Heart left ventricle (tissue), 16 donors: ENCODE data around the gene MGAT4A. TPM values are rescaled to one million over a fixed set of nuclear protein-coding genes. Genes with fewer than 3 reads are reported as not detected.

ENCODE experiments used
- ATAC-seq, 4 donors: fragments of 200-7000 bp; cut with Tn5 transposase; one replicate each; pipeline ENCODE4 v1.9.1; 2020 to 2022; ENCODE audit warnings: moderate library complexity in 4 of 4, mild to moderate bottlenecking in 3 of 4, moderate number of reproducible peaks in 1 of 4
- DNase-seq, 5 donors: peaks; one replicate each; pipeline ENCODE4 v3.0.0-alpha.2; 2020
- H3K27ac ChIP-seq, 12 donors: fragments of 200-600 bp; sonication (generic) in 4 of 12; one replicate each; pipeline versions ENCODE4 v1.5.0 to v1.8.0; 2016 to 2022; ENCODE audit warnings: mild to moderate bottlenecking in 2 of 12
- H3K27me3 ChIP-seq, 9 donors: fragments of 200-600 bp; sonication (generic) in 2 of 9; one replicate each; pipeline versions ENCODE4 v1.5.1 to v1.8.0; 2016 to 2022; ENCODE audit warnings: mild to moderate bottlenecking in 3 of 9
- H3K36me3 ChIP-seq, 9 donors: fragments of 200-600 bp; sonication (generic) in 2 of 9; one replicate each; pipeline versions ENCODE4 v1.5.0 to v1.8.0; 2018 to 2022; ENCODE audit warnings: mild to moderate bottlenecking in 2 of 9
- H3K4me1 ChIP-seq, 12 donors: fragments of 200-600 bp; sonication (generic) in 4 of 12; one replicate each; pipeline versions ENCODE4 v1.5.0 to v1.8.0; 2016 to 2022; ENCODE audit warnings: mild to moderate bottlenecking in 3 of 12
- H3K4me3 ChIP-seq, 12 donors: fragments of 200-600 bp; sonication (generic) in 4 of 12; one replicate each; pipeline versions ENCODE4 v1.5.0 to v1.8.0; 2017 to 2022; ENCODE audit warnings: mild to moderate bottlenecking in 9 of 12, moderate library complexity in 4 of 12
- H3K9me3 ChIP-seq, 12 donors: fragments of 200-600 bp; sonication (generic) in 4 of 12; one replicate each; pipeline versions ENCODE4 v1.5.0 to v1.8.0; 2016 to 2022; ENCODE audit warnings: mild to moderate bottlenecking in 1 of 12
- CTCF ChIP-seq, 12 donors: fragments of 200-600 bp; sonication (generic) in 4 of 12; IDR thresholded peaks; one replicate each; pipeline versions ENCODE4 v1.5.0 to v1.8.0; 2018 to 2022; ENCODE audit warnings: antibody characterized with exemption in 12 of 12, mild to moderate bottlenecking in 5 of 12
- POLR2A ChIP-seq, 2 donors: fragments of 450-650 bp; IDR thresholded peaks; one replicate each; pipeline ENCODE4 v1.6.1; 2017; ENCODE audit warnings: antibody characterized with exemption in 2 of 2, mild to moderate bottlenecking in 2 of 2, moderate library complexity in 2 of 2
- WGBS, 4 donors: extraction: QIAGEN DNeasy Blood & Tissue Kit in 2 of 4; methylation state at CpG; one replicate each; pipeline versions ENCODE4 v1.1.5 to v1.1.7; 2013 to 2018; 5-methylcytosine and 5-hydroxymethylcytosine counted together
- intact Hi-C, 10 donors: fragments of 100-400 bp; cut with DNase I; formaldehyde crosslinking; loops; one replicate each; pipeline versions ENCODE4 v1.11.1 to v1.14.2; 2022
- polyA plus RNA-seq, 2 donors: library from polyadenylated mRNA; stranded (reverse); fragments of 200-250 nt; gene quantifications; one replicate each; pipeline ENCODE4 v1.2.3, GENCODE V29; 2013
- total RNA-seq, 9 donors: library from RNA; depleted of rRNA in 2 of 9; stranded (reverse); fragments of >200 nt in 2 of 9; fragmentation: NEBNext Ultra II Directional in 3 of 9; extraction: Animal tissue kit (Norgen Biotek cat#: 25700) in 3 of 9; gene quantifications; one replicate each; pipeline versions ENCODE4 v1.1.0 to v1.2.4, GENCODE V29; 2016 to 2023
- donor health status: ischemic (EF 13 %, LVEDD 7.1; RV severe dilation, severe dysfunction).
- donor health status: healthy with polysubstance abuse.
- donor health status: DM: no; HTN: yes; CAD: no.
- donor health status: DM: no; HTN: no; CAD: no.
- donor health status: ischemic (EF 25% LVEDD 6.9; RV normal size, moderate dysfunction).
- donor health status: ischemic (EF 25% LVEDD 5.7; RV mildly dilated, moderate dysfunction).
- donor health status: healthy.
- donor health status: DM: yes; HTN: yes; CAD: no.
- donor health status: ischemic (EF 35%, LVEDD 5.7; RV mildly dilated, moderate dysfunction).
- donor health status: nonischemic (EF 11% LVEDD 7.7; RV severe dilation, severe dysfunction).
- donor health status: DM: yes; HTN: yes; CAD: no.
- donor health status: PGD.
- donor health status: ischemic (EF 29% LVEDD 5.4; RV normal size, mild dysfunction).
- donor health status: nonischemic (EF 23%, LVEDD 6.1; RV moderate dilation, normal function).

The MGAT4A gene
- total and polyA plus RNA-seq, 11 donors, result 4.2 to 45.0 (median 17.7) TPM

DNA sequence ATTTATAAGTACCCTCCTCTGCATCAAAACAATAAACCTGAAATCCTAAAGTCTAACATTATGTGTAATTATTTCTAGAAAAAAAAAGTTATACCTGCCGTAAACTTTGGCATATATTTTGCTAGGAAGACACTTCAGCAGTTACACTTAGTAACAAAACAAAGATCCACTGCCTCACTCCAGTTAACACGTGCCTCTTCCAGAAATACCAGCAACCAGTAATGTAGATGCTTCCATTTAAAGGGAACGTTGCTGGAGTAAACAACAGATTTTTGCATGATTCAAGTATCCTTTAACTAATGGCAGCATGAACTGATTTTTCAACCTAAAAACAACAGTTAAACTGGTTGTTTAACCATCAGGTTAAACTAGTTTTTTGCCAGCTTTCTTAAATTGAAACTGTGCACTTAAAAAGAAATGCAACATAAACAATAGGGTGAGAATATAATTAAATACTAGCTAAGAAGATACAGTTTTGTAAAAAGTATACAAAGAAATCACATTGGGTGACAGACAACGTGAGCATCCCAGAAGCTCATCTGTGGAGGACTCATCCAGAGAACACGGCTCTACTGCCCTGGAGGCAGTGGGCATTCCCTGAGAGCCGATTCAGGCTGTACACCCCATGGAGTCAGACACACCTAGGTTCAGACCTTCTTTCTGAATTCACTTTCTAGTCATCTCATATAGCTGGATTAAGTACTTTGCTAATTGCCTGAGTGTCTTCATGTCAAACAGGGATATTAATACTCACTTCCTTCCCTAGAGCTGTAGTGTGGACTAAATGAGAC lies 22.3 kb downstream of the MGAT4A start:
- Histone ChIP-seq H3K4me1 (peaks cover 3 to 71% (median 39%) of the 10 kb centered on the region in 12 donors), H3K36me3 (peaks cover 0 to 8% (median 0%) of the 10 kb centered on the region in 9 donors), H3K4me3 (no peak overlapping the region), H3K27me3 (no peaks in the 10 kb centered on the region), H3K9me3 (no peaks in the 10 kb centered on the region), H3K27ac (peak overlapping the region in 7 of 12 donors; percentile 19 to 65 (median 42))
- ATAC-seq (peak in 3 of 4 donors; percentile 43 to 67 (median 60)), DNase-seq (no peak)
- no peak for TF ChIP-seq POLR2A (IDR thresholded peaks at IDR 0.05)
- no peak for TF ChIP-seq CTCF (IDR thresholded peaks at IDR 0.05)
- WGBS, 4 donors, result 66 to 72% (median 70%) methylated on average over 6 of the region's 6 CpGs
- intact Hi-C loops, result no loop called here

- Histone ChIP-seq H3K36me3 (peaks cover 0 to 8% (median 0%) of the 10 kb centered on the region in 9 donors), H3K9me3 (no peaks in the 10 kb centered on the region), H3K4me1 (peaks cover 9 to 81% (median 59%) of the 10 kb centered on the region in 12 donors), H3K4me3 (no peak overlapping the region), H3K27ac (peak overlapping the region in 3 of 12 donors; percentile 23 to 44 (median 42)), H3K27me3 (no peaks in the 10 kb centered on the region)
- ATAC-seq (no peak), DNase-seq (no peak)
- 87 to 97% (median 92%) methylated on average over 2 of the region's 2 CpGs for WGBS, 4 donors
- intact Hi-C loops, result no loop called here
- TF ChIP-seq POLR2A (IDR thresholded peaks at IDR 0.05) (no peak), CTCF (IDR thresholded peaks at IDR 0.05) (no peak)
These were observed 24.3 kb downstream of the MGAT4A start for GRCh38 chr2:98706591-98706990.

DNA sequence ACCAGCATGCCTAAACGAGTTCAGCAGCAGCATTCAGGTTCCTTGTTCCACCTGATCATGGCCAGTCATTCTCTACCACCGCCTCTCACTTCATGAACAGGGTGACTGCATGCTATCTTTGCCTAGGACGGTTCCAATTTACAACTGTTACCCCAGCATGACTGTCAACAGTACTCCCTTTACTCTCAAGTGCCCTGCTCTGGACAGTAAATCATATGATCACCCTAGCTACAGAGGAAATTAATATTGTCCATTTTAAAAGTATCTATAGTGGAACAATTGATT lies 25.7 kb downstream of the MGAT4A start:
- Histone ChIP-seq H3K36me3 (peaks cover 0 to 8% (median 0%) of the 10 kb centered on the region in 9 donors), H3K4me3 (no peak overlapping the region), H3K4me1 (peaks cover 9 to 86% (median 69%) of the 10 kb centered on the region in 12 donors), H3K27me3 (no peaks in the 10 kb centered on the region), H3K9me3 (no peaks in the 10 kb centered on the region), H3K27ac (peak overlapping the region in 1 of 12 donors; percentile 33)
- WGBS, 4 donors, result 60 to 78% (median 64%) methylated on average over 3 of the region's 3 CpGs
- intact Hi-C loops, result no loop called here
- ATAC-seq, result peak in 1 of 4 donors; percentile 28
- TF ChIP-seq POLR2A (IDR thresholded peaks at IDR 0.05) (no peak), CTCF (IDR thresholded peaks at IDR 0.05) (no peak)
- no peak for DNase-seq

DNA sequence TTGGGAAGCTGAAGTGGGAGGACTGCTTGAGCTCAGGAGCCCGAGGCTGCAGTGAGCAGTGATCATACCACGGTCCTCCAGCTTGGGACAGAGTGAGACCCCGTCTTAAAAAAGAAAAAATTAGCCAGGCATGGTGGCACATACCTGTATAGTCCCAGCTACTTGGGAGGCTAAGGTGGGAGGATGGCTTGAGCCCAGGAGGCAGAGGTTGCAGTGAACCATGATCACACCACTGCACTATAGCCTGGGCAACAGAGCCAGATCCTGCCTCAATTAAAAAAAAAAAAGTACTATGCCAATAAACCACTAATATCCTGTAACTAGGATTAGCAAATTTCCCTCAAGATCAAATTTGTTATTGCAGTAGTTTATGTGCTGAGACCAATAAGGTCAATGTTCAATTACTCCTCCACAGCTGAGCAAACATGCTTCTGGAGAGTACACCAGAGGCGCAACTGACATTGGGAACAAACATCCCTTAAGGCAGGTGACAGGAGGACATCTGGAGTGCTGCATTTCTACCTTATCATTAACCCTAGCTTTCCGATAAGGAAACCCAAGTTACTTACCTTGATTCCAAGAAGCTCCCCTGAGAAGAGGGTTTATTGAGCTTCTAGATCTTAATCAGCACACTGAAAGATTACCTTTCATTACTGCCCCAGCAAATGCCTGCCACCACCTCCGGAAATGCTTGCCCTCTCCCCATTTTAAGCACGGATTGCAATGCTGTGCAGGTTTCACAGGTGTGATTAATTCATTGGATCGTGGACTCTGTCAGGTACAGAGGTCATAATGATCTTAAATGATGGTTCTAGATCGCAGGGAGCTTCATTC lies 26.2 kb downstream of the MGAT4A start:
- Histone ChIP-seq H3K36me3 (peaks cover 0 to 8% (median 0%) of the 10 kb centered on the region in 9 donors), H3K4me1 (peaks cover 9 to 86% (median 65%) of the 10 kb centered on the region in 12 donors), H3K9me3 (no peaks in the 10 kb centered on the region), H3K27ac (peak overlapping the region in 5 of 12 donors; percentile 63 to 81 (median 74)), H3K27me3 (no peaks in the 10 kb centered on the region), H3K4me3 (no peak overlapping the region)
- DNase-seq (no peak), ATAC-seq (no peak)
- TF ChIP-seq POLR2A (IDR thresholded peaks at IDR 0.05) (no peak), CTCF (IDR thresholded peaks at IDR 0.05) (no peak)
- 84 to 94% (median 92%) methylated on average over 9 of the region's 9 CpGs for WGBS, 4 donors
- intact Hi-C loops, result no loop called here
